Measurements from ENCODE around the gene CES4A. TPM values are rescaled to one million over a fixed set of nuclear protein-coding genes. Genes with fewer than 3 reads are reported as not detected.

CES4A gene
- total and polyA plus RNA-seq, 2 of the 13 experiments (the other 11 are each of a cell fraction or from before 2014, with no cell fraction given), result 0.09 to 0.17 TPM

- no peak for TF ChIP-seq PAWR (CRISPR knock-in tag; IDR thresholded peaks at IDR 0.05; ENCODE audit: borderline replicate concordance)
- TF ChIP-seq MIER3 (CRISPR knock-in tag; IDR thresholded peaks at IDR 0.05; ENCODE audit: borderline replicate concordance), result peak; percentile 76; the same call in 1 of the 2 replicates
- no peak for TF ChIP-seq ZSCAN25 (CRISPR knock-in tag; IDR thresholded peaks at IDR 0.05)
- TF ChIP-seq ZNF549 (CRISPR knock-in tag; IDR thresholded peaks at IDR 0.05), result no peak
- TF ChIP-seq CREB1 (IDR thresholded peaks at IDR 0.05), result peak; percentile 35; the same call in 1 of the 2 replicates
- TF ChIP-seq CREB1 (CRISPR knock-in tag; IDR thresholded peaks at IDR 0.05), result no peak
- no peak for TF ChIP-seq ZFYVE20 (CRISPR knock-in tag; IDR thresholded peaks at IDR 0.05; ENCODE audit: borderline replicate concordance, low read depth)
- no peak for TF ChIP-seq TCF7L2 (IDR thresholded peaks at IDR 0.05; ENCODE audit: low read depth, low read length)
- no peak for TF ChIP-seq ZFP41 (CRISPR knock-in tag; IDR thresholded peaks at IDR 0.05; ENCODE audit: borderline replicate concordance)
- peak; percentile 90 for TF ChIP-seq ZFX (CRISPR knock-in tag; IDR thresholded peaks at IDR 0.05; ENCODE audit: low read depth)
- no peak for TF ChIP-seq ZNF260 (CRISPR knock-in tag; IDR thresholded peaks at IDR 0.05; ENCODE audit: borderline replicate concordance, low read depth)
- no peak for TF ChIP-seq ZNF766 (CRISPR knock-in tag; IDR thresholded peaks at IDR 0.05; ENCODE audit: borderline replicate concordance)
- 0 out of 2 replicates have a peak, but pooled peaks have one; percentile 34 for TF ChIP-seq ZNF24 (IDR thresholded peaks at IDR 0.05)
- 0 out of 2 replicates have a peak, but pooled peaks have one; percentile 27 for TF ChIP-seq ZBTB7B (CRISPR knock-in tag; IDR thresholded peaks at IDR 0.05)
- TF ChIP-seq ZNF800 (CRISPR knock-in tag; IDR thresholded peaks at IDR 0.05), result no peak
- peak; percentile 32; the same call in 1 of the 2 replicates for TF ChIP-seq ZNF318 (CRISPR knock-in tag; IDR thresholded peaks at IDR 0.05)
- TF ChIP-seq HES4 (CRISPR knock-in tag; IDR thresholded peaks at IDR 0.05; ENCODE audit: borderline replicate concordance), result no peak
- peak; percentile 94 for TF ChIP-seq BORCS8-MEF2B (CRISPR knock-in tag; IDR thresholded peaks at IDR 0.05)
- no peak for TF ChIP-seq HMGA1 (CRISPR knock-in tag; conservative IDR thresholded peaks at IDR 0.05)
- no peak for TF ChIP-seq ZKSCAN1 (IDR thresholded peaks at IDR 0.05; ENCODE audit: low read length)
- peak; percentile 67; the same call in 1 of the 2 replicates for TF ChIP-seq ZNF501 (CRISPR knock-in tag; IDR thresholded peaks at IDR 0.05)
- no peak for TF ChIP-seq KLF13 (CRISPR knock-in tag; IDR thresholded peaks at IDR 0.05)
These were observed 29.6 kb downstream of the CES4A start (continued) for GRCh38 chr16:67017810-67018488.
